ENCODE measurements around the gene PSMD5. TPM values are rescaled to one million over a fixed set of nuclear protein-coding genes. Genes with fewer than 3 reads are reported as not detected.

The PSMD5 gene
- total and polyA plus RNA-seq, 2 of the 4 experiments (the other 2 are of a cell fraction), result 25.6 to 26.1 TPM

- H4K5ac ChIP-seq (ENCODE audit: low read depth, low read length), result no peak overlapping the region
- peaks cover 40 to 50% of the 10 kb centered on the region in 2 experiments for H3K79me1 ChIP-seq (ENCODE audit: low read depth in 1 of 2, low read length in 2 of 2)
- H3K4me1 ChIP-seq (ENCODE audit: control insufficient read depth, insufficient read depth, low read length), result no peaks in the 10 kb centered on the region
- H2BK20ac ChIP-seq (ENCODE audit: low read depth, low read length), result no peak overlapping the region
- no peak overlapping the region for H2BK120ac ChIP-seq (ENCODE audit: low read depth, low read length)
- H3K4me3 ChIP-seq (ENCODE audit: insufficient read depth, low read depth, low read length), result no peak overlapping the region
- in situ Hi-C loops (cut with MboI; ENCODE audit: low sequenced_read_pairs), result no loop called here
- WGBS, 2 experiments (ENCODE audit: extremely low coverage in 2 of 2, insufficient read length in 1 of 2), result no CpG with 5 or more reads among the region's 2 CpGs
- H3K14ac ChIP-seq (replicated peaks; ENCODE audit: low read depth, low read length), result no peak overlapping the region
- H3K4ac ChIP-seq (ENCODE audit: low read depth, low read length), result no peak overlapping the region
- H3K23ac ChIP-seq (ENCODE audit: low read depth, low read length), result no peak overlapping the region
- no peak for ATAC-seq (ENCODE audit: low read depth)
- no peaks in the 10 kb centered on the region for H3K9me3 ChIP-seq (ENCODE audit: control insufficient read depth, insufficient read depth, low read length)
- no peak for DNase-seq
- no peak overlapping the region for H2AK5ac ChIP-seq (ENCODE audit: low read depth, low read length)
- H2AK9ac ChIP-seq (replicated peaks; ENCODE audit: low read depth, low read length, poor library complexity), result no peak overlapping the region
- intact Hi-C loops (cut with micrococcal nuclease), result no loop called here
- no peak overlapping the region for H3K18ac ChIP-seq (ENCODE audit: low read depth, low read length)
- BruUV-seq (replicated peaks), result no TSS peak
- peaks cover 6% of the 10 kb centered on the region for H3K9me1 ChIP-seq (ENCODE audit: insufficient read depth, low read length)
- no peak overlapping the region for H4K8ac ChIP-seq (ENCODE audit: low read depth in 2 of 2, low read length in 2 of 2)
- H3K36me3 ChIP-seq (ENCODE audit: control insufficient read depth, insufficient read depth, low read length), result peaks cover 14% of the 10 kb centered on the region
- no peak overlapping the region for H3K4me2 ChIP-seq (ENCODE audit: low read depth, low read length)
- H2AFZ ChIP-seq (replicated peaks; ENCODE audit: low read length, poor library complexity), result no peak overlapping the region
- POLR2A ChIA-PET (ENCODE audit: unreplicated experiment), result no interaction called here
- no peak overlapping the region for H3K56ac ChIP-seq (ENCODE audit: extremely low read depth, insufficient read depth, low read length)
- H3K27ac ChIP-seq (ENCODE audit: insufficient read depth, low read length), result no peak overlapping the region
- peaks cover 5% of the 10 kb centered on the region; the same call in 1 of the 2 replicates for H4K20me1 ChIP-seq (ENCODE audit: insufficient read depth, low read length)
- no peak overlapping the region for H2BK5ac ChIP-seq (ENCODE audit: low read depth, low read length, poor library complexity, severe bottlenecking)
- no peak overlapping the region for H2BK15ac ChIP-seq (ENCODE audit: low read depth, low read length)
- dilution Hi-C loops (cut with HindIII; ENCODE audit: low sequenced_read_pairs, unreplicated experiment), result no loop called here
- H4K91ac ChIP-seq (ENCODE audit: insufficient read depth, low read depth, low read length), result no peak overlapping the region
- no peak overlapping the region for H3K9ac ChIP-seq (ENCODE audit: low read depth, low read length)
- TF ChIP-seq SMC3 (IDR thresholded peaks at IDR 0.05; ENCODE audit: low read depth, low read length), result no peak
- TF ChIP-seq MAZ (IDR thresholded peaks at IDR 0.05; ENCODE audit: borderline replicate concordance, low read depth, low read length), result no peak
- no peak for TF ChIP-seq NFE2L2 (IDR thresholded peaks at IDR 0.05; ENCODE audit: low read depth, low read length)
- no peak for TF ChIP-seq CHD1 (IDR thresholded peaks at IDR 0.05; ENCODE audit: low read depth, low read length)
- no peak for TF ChIP-seq RAD21 (IDR thresholded peaks at IDR 0.05; ENCODE audit: low read length)
- no peak for TF ChIP-seq POLR2A (IDR thresholded peaks at IDR 0.05; ENCODE audit: low read depth, low read length)
- CTCF ChIA-PET, result interaction anchor here (2.1 kb wide), 1 partner anchor 12 kb away, joined by 7 read pairs; no protein-coding TSS in a partner anchor
- H3K27me3 ChIP-seq (ENCODE audit: control insufficient read depth, insufficient read depth, low read length), result no peaks in the 10 kb centered on the region
These were observed 64.0 kb downstream of the PSMD5 start for GRCh38 chr9:120778758-120779157.

Measured in IMR-90 (cell line).